Renal pelvis (tissue), 4 donors: Measurements from ENCODE around the gene DPP10. TPM values are rescaled to one million over a fixed set of nuclear protein-coding genes. Genes with fewer than 3 reads are reported as not detected.

Source experiments
- DNase-seq: peaks from one replicate; pipeline ENCODE4 v3.0.0-alpha.2; 2013
- polyA plus RNA-seq, 3 donors: library from polyadenylated mRNA; unstranded; fragments of 120-200 nt; gene quantifications; one replicate each; pipeline ENCODE4 v1.2.1, GENCODE V29; 2013; ENCODE audit not compliant: insufficient read length in 3 of 3

DPP10 gene
- polyA plus RNA-seq, 3 donors = 8.5 to 12.1 (median 10.2) TPM

DNA sequence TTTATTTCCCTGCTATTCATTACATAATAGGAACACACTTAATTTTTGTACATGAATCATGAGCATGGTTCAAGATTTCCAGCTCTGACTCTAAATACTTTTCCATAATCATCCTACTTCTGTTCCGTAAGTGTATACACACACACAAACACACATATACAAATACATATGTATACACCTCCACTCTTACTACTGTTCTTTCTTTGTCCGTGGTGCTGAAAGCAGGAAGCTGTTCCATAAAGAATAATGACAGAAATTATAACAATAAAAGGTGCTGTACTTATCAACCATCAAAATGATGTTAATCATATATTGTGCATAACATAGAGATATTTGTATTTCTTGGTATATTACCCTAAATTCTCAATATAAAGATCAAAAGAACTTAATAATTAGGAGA is 776.9 kb downstream of the DPP10 start:
- no peak for DNase-seq

- DNase-seq = no peak
These were observed 791.7 kb downstream of the DPP10 start for GRCh38 chr2:115234186-115234585.

DNA sequence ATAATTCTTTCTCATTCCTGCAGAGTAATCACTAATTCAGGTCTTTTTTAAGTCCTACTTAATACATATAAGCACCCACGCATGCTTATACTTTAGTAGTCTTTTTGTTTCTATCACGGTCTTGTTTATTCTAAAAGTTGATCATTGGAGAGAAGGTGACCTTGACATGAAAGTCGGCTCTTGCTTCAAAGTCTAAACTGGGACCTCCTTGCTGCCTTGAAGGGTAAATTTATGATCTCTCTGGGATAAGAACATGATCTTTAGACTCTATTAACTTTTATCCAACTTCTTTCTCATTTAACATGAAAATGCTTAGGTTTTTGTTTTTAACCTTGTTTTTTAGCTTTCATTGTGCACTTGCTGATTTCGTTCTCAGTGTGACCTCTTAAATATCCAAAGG is 792.3 kb downstream of the DPP10 start:
- peak; percentile 4 for DNase-seq

- DNase-seq = no peak
These were observed 805.6 kb downstream of the DPP10 start for GRCh38 chr2:115248066-115248465.

DNA sequence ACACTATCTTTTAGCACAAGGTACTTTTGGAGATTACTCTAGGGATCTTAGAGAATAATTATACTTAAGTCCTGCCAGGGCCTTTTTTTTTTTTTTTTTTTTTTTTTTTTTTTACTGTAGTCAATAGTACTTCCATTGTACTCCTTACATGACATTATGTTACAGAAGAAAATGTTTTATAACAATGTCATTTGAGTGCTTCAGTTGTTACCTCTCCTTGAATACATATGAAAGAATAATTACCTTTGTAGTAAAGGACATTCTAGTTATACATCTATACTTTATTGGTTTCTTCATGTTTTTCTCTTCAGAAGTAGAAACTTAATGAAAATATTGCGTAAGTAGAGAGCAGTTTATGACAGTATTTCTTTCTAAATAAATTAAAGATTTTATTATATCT is 834.9 kb downstream of the DPP10 start:
- DNase-seq = no peak

DNA sequence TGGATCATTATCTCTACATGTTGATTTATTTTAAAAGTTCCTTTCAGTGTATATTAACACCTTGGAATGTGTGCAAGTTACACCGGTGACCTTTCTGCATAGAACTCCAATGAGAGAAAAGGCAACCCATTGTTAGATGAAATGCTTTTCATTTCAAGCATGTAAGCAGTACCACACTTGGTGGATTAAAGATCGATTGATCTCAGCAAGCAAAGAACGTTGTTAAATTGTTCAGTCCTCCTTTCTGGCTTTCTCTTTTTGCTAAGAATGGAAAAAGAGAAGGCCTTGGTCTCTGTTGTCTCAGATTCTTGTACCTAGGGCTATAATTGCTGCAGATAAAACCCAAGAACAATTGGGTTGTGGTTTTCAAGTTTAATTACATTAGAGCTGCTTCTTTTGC is 843.0 kb downstream of the DPP10 start:
- peak; percentile 21 for DNase-seq

DNA sequence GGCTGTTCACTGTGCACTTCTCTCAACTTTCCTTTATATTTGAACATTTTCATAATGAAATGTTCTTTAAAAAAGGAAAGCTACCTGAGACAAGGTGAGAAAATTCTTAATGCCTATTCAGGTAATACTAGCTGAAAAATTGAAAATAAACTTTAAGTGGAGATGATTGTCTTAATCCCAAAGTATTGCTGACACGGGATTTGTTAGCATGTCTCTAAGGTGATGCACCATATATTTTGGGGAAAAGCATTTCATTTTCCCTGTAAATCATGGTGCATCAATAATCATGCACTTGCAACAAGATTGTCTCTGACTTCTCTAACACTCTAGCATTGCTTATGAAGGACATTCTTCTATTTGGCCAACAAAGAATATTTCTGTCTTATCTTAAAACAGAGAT is 848.0 kb downstream of the DPP10 start:
- no peak for DNase-seq

GRCh38 chr2:115292742-115293141 is 850.3 kb downstream of the DPP10 start:
- no peak for DNase-seq

DNA sequence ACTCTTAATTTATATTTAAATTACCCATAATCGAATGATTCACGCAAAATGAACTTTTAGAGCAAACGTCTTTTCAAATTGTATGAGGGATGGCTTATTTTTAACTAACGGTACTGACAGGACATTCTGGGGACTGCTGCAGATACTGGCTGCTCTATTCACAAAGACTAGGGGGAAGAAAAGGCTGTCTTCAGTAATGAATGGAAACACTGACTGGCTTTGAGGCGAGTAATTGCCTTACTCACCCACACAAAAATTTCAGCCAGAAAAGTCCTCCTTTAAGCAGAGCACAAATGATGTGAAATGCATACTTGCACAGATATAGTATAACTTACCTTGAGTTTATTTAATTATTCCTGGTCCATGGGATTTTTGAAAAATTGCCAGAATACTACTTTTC is 852.6 kb downstream of the DPP10 start:
- no peak for DNase-seq

GRCh38 chr2:115297056-115297455 is 854.6 kb downstream of the DPP10 start:
- no peak for DNase-seq

GRCh38 chr2:115299199-115299598 is 856.8 kb downstream of the DPP10 start:
- DNase-seq = no peak

- DNase-seq = no peak
These were observed 863.3 kb downstream of the DPP10 start for GRCh38 chr2:115305712-115306111.

- DNase-seq = no peak
These were observed 871.7 kb downstream of the DPP10 start for GRCh38 chr2:115314119-115314518.

DNA sequence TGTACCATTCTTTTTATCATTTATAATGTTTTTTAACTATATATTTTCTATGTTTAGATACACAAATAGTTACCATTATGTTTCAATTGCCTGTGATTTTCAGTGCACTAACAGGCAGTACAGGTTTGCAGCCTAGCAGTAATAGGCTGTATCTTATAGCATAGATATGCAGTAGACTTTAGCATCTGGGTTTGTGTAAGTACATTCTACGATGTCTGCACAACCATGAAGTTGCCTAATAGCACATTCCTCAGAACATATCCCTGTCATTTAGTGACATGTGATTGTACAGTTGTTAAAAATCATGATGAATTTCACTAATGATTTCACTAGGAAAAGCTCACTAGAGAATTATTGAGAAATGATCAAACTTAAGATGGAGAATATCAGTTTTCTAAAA is 884.6 kb downstream of the DPP10 start:
- no peak for DNase-seq

- DNase-seq = no peak
These were observed 917.1 kb downstream of the DPP10 start for GRCh38 chr2:115359550-115359949.

- DNase-seq = no peak
These were observed 921.7 kb downstream of the DPP10 start for GRCh38 chr2:115364093-115364492.

- no peak for DNase-seq
These were observed 927.0 kb downstream of the DPP10 start for GRCh38 chr2:115369400-115369799.

- no peak for DNase-seq
These were observed 932.5 kb downstream of the DPP10 start for GRCh38 chr2:115374981-115375380.

GRCh38 chr2:115384399-115384798 is 942.0 kb downstream of the DPP10 start:
- no peak for DNase-seq

DNA sequence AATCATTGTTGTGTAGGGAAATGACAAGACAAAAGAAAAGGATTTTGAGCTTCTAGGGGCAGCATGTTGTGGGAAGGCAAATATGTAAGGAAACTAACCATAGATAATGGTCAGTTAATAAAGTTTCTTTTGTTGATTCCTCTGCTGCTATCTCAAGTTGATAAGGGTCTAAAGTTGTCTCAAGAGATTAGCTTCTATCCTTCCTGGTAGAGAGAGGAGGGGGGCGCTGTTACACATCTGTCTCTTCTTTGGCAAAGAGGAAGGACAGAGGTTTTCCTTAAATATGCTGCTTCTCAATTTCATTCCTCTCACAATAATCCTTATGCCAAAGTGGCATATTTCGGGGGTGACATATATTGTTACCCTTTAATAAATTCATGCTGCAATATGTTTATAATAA is 944.0 kb downstream of the DPP10 start:
- no peak for DNase-seq

- DNase-seq = no peak
These were observed 946.6 kb downstream of the DPP10 start for GRCh38 chr2:115389024-115389423.

- DNase-seq = no peak
These were observed 947.6 kb downstream of the DPP10 start for GRCh38 chr2:115389898-115390565.

DNA sequence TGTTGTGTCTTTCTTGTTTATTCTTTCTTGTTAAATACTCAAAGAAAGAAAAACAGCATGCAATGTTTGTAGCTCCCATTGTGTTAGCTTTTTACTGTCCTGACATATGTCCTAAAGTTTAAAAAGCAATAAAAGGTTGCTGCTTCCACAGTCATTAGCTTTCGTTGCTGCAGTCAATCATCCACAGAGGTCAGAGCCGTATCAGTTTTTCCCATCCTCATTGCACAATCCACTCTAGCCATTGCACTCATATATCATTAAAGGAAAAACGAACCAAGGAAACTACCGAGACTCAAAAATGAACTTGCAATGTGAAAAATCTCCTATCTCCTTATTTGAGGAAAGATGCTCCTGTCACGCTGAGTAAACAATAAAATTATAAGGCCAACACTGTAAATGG is 954.1 kb downstream of the DPP10 start:
- DNase-seq = no peak

- DNase-seq = no peak
These were observed 958.5 kb downstream of the DPP10 start for GRCh38 chr2:115400940-115401339.

DNA sequence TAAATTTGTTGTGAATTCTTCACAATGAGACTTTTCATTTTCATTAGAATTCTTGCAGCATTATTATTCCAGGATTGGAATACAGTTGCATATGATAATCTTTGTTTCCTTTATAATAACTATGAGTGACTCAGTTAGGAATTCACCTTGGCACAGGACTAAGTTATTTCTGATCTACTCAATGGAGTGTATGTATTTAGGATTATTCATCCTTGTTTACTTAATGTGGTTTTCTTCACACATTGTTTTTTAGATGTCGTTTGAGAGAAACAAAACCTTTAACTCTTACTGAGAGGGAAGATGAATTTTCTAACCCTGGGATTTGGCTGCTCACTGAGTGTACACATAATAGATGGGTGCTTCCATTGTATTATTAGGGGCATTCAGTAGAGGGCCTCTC is 970.1 kb downstream of the DPP10 start:
- no peak for DNase-seq
